HG03432 (cell line): ENCODE measurements around the gene WDR91.

ENCODE experiments used
- ATAC-seq: cut with Tn5 transposase; IDR thresholded peaks from one replicate; pipeline ENCODE4 v1.9.1; 2021; ENCODE audit warnings: mild to moderate bottlenecking, moderate library complexity; ENCODE audit not compliant: unreplicated experiment

WDR91 gene

DNA sequence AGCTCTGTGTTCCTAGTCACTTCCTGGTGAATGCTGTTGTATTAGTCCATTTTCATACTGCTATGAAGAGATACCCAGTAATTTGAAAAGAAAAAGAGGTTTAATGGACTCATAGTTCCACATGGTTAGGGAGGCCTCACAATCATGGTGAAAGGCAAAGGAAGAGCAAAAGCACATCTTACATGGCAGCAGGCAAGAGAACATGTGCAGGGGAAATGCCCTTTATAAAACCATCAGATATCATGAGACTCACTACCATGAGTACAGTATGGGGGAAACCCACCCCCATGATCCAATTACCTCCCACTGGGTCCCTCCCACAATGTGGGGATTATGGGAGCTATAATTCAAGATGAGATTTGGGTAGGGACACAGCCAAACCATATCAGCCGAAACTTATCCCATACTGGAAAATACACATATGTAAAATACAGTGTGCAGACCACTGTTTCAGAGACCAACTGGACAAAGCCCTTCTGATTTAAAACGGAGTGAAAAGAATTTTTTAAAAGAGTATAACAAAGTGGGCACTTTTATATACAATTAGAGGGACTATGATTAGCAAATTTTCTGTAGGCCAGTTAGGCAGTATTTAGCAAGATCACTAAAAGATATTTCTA is 48.8 kb downstream of the WDR91 start:
- no peak for ATAC-seq

DNA sequence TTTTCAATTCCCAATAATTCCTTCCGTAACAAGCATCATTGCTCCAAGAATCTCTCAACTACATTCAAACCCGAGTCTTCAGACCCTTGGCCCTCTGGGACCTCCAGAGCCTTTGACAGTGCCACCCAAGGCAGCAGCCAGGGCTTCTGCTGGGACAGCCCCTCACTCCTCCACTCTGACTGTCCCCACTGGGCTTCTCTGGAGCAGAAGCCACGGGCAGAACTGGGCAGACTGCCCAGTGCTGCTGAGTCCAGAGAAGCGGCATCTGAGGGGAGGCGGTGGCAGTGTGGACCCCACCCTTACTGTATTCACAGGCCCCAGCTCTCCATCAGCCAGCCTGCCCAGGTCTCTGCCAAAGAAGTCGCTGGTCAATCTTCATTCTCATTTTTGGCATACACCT is 49.7 kb downstream of the WDR91 start:
- ATAC-seq, result no peak

DNA sequence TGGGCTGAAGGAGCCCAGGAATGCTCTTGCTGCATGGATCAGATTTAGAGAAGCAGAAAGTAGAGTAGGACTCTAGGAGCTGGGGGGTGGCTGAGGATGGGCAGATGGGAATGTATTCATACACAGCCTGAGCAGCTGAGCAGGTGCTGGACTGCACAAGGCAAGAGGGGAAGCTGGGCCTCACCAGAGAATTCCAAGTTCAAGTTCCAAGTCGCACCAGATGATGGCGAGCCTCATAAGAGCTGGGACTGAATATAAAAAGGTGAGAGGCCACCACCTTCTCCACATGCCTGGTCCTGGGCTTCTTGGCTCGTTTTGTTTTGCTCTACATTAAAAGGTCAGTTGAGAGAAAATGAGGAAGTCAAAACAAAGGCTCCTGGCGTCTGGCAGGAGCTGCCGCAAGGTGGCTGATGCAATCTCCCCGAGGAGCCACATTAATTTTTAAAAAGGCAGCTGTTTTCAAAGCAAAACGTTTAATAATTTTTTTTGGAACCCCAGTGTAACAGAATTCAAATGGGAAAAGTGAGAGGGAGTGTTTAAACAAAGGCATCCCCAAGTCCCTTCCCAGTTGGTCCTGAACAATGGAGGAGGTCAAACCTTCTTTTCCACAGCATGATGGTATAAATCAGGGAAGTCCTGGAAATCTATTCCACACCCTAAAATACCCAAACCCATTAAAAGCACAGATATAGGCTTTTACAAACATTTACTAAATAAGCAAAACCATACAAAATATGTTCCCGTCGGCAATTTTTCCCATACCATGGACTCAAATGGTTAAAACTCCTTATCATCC is 50.3 kb downstream of the WDR91 start:
- no peak for ATAC-seq

DNA sequence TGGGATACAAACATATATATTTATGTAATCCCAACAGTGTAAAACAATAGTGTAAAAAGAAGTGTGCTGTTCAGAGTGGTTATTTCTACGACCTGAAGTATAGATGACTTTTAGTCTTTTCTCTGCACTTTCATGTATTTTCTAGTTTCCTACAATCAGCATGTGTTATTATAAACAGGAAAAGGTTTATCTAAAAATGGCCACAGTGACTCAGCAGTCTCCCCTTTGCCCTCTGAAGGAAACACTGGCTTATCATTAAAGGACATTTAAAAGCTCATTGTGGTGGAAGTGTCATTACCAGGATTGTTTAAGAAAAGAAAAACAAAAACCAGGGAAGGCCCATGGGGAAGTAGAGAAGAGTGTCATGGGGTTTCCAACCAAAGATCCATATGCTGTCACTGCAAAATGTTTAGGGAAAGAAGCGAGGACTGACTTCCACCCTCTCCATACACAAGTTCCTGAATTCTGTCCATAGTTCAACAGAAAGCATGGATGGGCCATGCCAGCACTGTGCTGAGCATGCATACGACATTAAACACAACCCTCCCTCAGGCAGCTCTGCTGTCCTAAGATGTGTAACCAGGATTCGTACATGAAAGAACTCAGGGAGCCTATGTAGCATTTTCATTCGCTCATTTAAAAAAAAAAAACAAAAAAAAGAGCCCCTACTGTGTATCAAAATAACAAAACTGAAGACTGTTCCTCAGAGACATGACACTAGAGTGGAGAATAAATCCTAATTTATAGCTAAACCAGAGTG is 51.0 kb downstream of the WDR91 start:
- ATAC-seq, result peak; percentile 57

DNA sequence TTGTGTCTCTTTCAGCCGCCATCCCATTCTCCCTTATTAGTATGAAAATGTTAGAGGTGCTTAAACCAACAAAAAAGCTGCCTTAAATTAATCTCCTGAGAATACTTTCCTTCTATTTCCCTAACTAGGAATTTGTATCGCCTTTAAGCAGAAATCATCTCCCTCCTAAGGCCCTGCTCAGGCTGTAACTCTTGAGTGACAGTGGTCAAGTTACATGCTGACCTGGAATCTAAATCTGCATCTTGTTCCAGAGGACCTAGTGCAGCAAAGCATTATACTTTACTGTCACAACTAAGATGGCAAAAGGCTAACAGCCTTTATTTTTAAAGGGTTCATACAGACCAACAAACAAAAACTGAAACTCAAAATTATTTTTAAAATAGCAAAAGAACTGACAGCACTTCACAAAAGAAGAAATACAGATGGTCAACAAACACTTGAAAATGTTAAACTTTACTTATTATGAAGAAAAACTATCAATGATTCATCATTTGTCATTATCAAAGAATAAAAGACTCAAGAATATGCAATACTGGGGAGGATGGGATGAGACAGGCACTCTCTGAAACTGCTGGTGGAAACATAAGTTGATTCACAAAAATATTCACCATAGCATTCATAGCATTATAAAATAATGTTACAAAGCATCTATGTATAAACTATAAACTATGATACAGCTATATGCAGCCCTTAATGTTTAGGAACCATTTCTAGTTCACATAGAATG is 51.8 kb downstream of the WDR91 start:
- no peak for ATAC-seq

DNA sequence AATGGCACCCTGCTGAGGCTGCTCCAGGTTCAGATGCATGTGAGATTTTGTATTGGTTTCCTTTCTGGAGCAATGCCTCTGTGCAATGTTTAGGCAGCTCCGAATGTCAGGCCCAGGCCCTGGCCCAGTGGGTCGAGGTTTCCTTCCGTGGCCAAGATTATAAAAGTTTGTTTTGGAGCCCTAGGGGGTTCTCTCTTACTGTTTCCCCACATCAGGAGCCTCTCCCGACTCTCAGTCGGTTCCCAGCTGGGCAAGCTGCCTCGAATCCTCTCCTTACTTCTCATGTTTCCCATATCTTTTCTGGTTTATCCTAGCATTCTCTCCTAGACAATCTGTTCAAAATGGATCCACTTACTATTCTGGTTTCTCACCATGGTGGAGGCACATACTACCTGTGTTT is 52.5 kb downstream of the WDR91 start:
- ATAC-seq, result no peak

DNA sequence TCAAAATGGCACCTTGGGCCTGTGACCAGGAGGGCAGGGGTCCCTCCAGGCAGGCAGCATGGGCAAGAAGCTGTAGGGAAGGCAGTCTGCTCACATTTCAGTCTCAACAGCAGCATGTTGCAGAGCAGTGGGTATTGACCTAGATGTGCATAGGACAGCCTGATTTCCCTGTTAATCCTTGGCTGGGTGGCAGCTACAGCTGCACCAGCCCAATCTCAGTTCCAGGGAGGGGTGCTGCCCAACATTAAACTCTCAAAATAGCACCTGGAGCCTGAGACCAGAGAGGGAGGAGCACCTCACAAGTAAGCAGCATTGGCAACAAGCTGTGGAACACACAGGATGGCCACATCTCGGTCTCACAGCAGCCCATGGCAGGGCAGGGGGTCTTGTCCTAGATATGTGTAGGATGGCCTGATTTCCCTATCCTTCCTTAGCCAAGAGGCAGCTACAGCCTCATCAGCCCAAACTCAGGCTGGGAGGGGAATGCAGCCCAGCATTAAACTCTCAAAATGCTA is 53.1 kb downstream of the WDR91 start:
- no peak for ATAC-seq

DNA sequence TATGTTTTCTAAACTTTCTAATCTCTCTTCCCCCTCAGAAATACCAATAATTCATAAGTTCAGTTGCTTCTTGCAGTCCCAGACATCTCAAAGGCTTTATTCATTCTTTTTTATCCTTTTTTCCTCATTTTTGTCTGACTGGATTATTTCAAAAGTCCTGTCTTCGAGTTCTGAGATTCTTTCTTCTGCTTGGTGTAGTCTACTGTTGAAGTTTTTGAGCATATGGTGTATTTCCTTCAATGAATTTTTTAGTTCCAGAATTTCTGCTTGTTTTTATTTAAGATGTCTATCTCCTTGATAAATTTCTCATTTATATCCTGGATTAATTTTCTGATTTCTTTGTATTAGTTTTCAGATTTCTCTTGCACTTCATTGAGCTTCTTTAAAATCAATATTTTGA is 55.0 kb downstream of the WDR91 start:
- no peak for ATAC-seq

DNA sequence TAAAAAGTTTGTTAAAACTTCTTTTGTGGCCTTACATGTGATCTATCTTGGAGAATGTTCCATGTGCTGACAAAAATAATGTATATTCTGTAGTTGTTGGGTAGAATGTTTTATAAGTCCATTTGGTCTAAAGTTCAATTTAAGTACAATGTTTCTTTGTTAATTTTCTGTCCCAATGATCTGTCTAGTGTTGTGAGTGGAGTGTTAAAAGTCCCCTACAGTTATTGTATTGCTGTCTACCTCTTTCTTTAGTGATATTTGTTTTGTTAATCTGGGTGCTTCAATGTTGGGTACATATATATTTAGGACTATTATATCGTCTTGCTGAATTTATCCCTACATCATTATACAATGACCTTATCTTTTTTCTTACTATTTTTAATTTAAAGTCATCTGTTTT is 56.6 kb downstream of the WDR91 start:
- ATAC-seq, result no peak

DNA sequence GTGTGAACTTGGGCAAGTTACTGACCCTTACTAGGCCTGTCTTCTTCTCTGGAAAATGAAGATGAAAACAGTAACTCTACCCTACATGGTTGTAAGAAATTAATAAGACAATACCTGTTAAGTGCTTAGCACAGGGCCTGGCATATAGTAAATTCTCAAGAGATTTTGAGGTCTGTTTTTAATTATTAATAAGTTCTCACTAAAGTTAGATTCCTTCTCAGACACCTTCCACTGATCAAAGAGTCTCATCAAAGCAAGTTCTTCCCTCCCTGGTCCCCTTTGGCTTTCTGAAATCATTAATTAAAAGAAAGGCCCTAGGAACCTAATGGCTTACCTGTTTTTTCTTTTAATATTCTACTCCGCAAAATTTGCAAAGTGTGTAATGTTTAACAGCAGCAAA is 58.9 kb downstream of the WDR91 start:
- no peak for ATAC-seq

DNA sequence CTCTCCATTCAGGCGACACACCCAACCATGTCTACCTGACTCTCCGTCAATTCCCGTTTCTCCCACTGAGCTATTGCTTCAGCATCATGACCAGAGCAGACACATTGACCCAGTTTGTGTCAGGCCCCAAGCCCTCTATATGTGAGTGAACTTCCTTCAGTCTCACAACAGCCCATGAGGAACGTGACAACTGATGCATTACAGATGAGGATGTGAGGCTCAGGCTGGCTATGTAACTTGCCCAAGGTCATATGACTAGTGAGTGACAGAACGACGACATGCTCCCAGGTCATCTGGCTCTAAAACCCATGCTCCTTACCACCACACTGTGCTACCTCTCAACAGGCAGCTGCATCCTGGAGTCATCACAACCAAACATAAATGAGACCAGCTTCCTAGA is 59.8 kb downstream of the WDR91 start:
- ATAC-seq, result no peak

DNA sequence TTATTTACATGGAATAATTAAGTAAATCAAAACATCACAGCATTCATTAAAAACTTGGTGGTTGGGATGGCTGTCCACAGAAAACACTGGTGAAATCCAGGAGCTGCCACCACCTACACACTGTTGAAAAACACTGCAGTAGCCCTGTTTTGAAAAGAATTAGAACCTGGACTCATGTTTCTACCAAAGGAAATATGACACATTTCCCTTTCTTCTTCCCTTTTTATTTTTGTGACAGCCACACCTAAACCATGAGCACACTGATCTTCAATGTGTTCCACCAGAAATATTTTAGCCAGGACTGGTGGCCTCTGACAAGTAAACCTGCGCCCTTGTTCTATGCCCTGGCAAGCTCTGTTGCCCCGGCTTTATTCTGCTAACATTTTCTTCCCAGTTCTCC is 60.2 kb downstream of the WDR91 start:
- no peak for ATAC-seq

DNA sequence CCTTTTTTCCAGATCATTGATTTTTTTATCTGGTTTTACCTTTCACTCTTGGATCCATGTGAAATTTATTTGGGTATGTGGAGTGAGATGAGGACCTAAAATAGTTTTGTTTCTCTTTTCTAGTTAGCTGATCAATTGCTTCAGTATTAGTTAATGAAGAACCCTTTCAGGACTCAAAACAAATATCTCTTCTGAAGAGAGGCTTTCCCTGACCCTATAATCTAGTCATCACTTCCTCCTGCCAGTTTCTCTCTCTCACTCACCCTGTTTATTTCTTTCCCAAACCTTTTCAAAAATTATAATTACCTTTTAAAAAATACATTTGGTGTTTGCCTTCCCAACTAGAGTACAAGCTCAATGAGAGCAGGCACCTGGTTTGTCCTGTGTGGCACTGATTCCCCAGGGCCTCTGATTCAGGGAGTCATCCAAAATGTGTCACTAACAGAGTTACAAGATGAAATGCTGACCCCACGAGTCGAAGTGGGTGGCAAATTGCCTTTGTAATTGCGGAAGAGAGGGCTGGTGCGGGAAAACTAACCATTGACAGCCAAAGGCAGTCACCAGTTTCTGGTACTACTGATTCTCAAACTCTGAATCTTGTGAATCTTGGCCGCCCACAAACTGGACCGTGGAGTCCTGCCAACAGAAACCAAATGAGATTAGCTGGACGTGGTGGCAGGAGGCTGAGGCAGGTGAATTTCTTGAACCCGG is 61.1 kb downstream of the WDR91 start:
- no peak for ATAC-seq

DNA sequence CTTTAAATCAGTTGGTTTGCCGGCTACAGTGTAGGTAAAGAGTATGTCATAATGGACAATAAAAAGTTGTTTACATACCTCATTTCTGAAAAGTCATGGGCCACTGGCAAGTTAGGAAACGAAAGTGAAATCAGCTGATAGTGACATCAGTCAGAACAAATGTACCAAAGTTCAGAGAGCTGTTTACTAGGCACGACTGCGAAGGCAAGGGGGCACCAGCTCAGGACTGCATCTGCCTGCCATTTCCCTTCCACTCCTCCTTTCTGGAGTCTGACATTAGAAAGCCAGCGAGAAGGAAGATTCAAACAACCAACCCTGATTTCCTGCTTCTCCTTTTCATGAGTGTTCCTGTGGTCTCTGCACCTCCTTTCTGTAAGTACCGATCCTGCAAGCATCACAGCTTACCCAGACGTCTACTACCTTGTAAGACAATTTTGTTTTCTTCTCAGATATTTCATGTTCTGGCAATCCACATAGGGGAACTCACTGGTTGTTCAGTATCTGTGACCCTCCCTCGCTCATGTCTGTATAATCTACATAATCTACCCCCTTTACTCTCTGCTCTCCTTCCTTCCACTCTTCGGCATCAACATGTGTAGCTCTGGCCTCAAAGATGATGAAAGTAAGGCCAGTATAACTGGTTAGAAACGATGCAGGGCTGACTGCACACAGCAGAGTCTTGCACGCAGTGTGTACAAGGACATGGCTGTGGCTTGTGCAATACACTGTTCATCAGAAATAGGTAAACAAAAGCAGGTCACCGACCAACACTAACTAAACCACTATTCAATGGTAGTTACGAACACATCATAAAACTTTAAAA is 63.2 kb downstream of the WDR91 start, which contains the start of gene TMEM140:
TMEM140 (plus strand) TSS at position 174 of the 823 bp plus-strand sequence. CDS start 16,370 bp downstream, outside the sequence.
- peak; percentile 78 for ATAC-seq

DNA sequence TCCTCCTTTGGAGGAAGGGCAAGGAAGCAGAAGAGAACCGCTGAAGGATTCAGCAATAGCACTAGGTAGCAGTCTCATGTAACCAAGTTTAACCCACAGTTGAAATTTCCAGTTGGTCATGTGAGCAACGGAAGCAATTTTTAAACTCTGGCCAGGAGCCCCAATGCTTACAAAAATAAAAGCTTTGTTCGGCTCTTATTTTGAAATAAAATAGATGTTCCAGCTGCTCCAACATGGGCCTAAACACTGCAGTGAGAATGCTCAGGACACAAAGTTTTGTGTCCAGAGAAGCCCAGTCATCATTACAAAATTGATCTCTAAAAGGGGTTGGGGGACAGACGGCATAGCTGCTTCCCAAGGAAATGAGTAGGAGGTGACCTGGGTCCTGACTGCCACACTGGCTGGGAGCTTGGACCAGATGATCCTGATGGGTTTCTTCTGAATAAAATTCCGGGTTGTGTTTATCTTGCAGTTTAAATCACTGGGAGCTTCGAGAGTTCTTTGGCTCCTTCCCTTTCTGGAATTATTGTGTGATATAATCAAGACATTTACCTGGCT is 63.9 kb downstream of the WDR91 start:
- ATAC-seq, result no peak

DNA sequence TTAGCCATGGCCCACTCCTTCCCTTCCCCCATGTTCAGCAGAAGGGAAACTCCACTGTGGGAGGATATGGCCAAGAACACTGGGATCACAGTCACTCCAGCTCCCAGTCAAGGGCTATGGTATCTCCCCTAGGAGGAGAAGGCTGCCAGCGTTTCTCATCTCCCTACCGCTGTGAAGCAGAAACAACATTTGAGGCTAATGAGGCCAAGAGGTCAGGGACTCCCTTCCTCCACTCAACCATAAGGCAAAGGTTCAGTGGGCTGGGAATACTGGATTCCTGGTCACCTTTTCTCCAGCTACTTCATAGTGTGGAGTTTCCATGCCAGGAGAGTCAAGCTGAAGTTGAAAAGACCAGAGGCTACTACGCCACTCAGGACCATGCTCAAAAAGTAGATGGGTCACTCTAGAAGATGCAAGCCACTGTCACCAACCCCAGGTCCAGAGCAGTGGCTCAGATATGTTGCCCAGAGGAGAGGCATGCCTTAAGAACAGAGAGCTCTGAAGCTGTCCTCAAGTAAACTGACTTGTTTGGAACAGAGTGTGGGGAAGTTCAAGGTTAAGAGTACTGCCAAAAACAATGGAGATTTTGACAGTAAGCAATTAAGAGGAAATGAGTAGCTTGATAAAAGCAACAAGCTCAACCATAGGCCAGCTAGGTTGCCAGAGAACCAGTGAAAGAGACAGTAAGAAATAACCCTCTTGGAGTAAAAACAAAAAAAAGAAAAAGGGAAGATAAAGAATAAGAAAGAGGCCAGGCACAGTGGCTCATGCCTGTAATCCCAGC is 67.2 kb downstream of the WDR91 start:
- no peak for ATAC-seq
